ENCODE data around the gene TRNT1. TPM values are rescaled to one million over a fixed set of nuclear protein-coding genes. Genes with fewer than 3 reads are reported as not detected.

The TRNT1 gene
- total RNA-seq, 1 donor from 2014 or later: 30.6 TPM

- H3K9me3 Mint-ChIP-seq: peaks cover 2% of the 10 kb centered on the region
- H3K4me1 Mint-ChIP-seq: no peaks in the 10 kb centered on the region
- peaks cover 17% of the 10 kb centered on the region for H3K27me3 Mint-ChIP-seq (ENCODE audit: low read depth)
- no peak overlapping the region for H3K4me3 Mint-ChIP-seq
- DNase-seq (ENCODE audit: low read depth, low spot score): no peak
- no peaks in the 10 kb centered on the region for H3K36me3 Mint-ChIP-seq (ENCODE audit: low read depth)
- no peak for TF ChIP-seq CTCF (conservative IDR thresholded peaks at IDR 0.05)
- no peak overlapping the region for H3K27ac Mint-ChIP-seq (ENCODE audit: unreplicated experiment)
These were observed 19.6 kb upstream of the TRNT1 start for GRCh38 chr3:3107181-3107580.

- DNase-seq (ENCODE audit: low read depth, low spot score): no peak
- no peak for TF ChIP-seq CTCF (conservative IDR thresholded peaks at IDR 0.05)
- Mint-ChIP-seq H3K36me3 (ENCODE audit: low read depth) (no peaks in the 10 kb centered on the region), H3K27ac (ENCODE audit: unreplicated experiment) (no peak overlapping the region), H3K27me3 (ENCODE audit: low read depth) (peaks cover 17% of the 10 kb centered on the region), H3K9me3 (peaks cover 2% of the 10 kb centered on the region), H3K4me1 (no peaks in the 10 kb centered on the region), H3K4me3 (no peak overlapping the region)
These were observed 18.9 kb upstream of the TRNT1 start for GRCh38 chr3:3107858-3108257.

GRCh38 chr3:3109407-3110298, 17.1 kb upstream of the TRNT1 start:
- DNase-seq (ENCODE audit: low read depth, low spot score): no peak
- Mint-ChIP-seq H3K27ac (ENCODE audit: unreplicated experiment) (no peak overlapping the region), H3K4me1 (no peaks in the 10 kb centered on the region), H3K9me3 (peaks cover 2% of the 10 kb centered on the region), H3K36me3 (ENCODE audit: low read depth) (no peaks in the 10 kb centered on the region), H3K4me3 (no peak overlapping the region), H3K27me3 (ENCODE audit: low read depth) (peaks cover 17% of the 10 kb centered on the region)
- no peak for TF ChIP-seq CTCF (conservative IDR thresholded peaks at IDR 0.05)

GRCh38 chr3:3110299-3110630, 16.5 kb upstream of the TRNT1 start, which contains the start of gene IL5RA:
Gene IL5RA, minus strand, starts transcription at chr3:3110374. Its CDS starts 5,390 bp downstream, at chr3:3104984.
- no peak for TF ChIP-seq CTCF (conservative IDR thresholded peaks at IDR 0.05)
- Mint-ChIP-seq H3K4me3 (no peak within 1 kb of the TSS), H3K9me3 (peaks cover 2% of the 10 kb centered on the region), H3K27ac (ENCODE audit: unreplicated experiment) (no peak within 1 kb of the TSS), H3K27me3 (ENCODE audit: low read depth) (peaks cover 15% of the 10 kb centered on the region), H3K4me1 (no peaks in the 10 kb centered on the region), H3K36me3 (ENCODE audit: low read depth) (no peaks in the 10 kb centered on the region)
- DNase-seq (ENCODE audit: low read depth, low spot score): no peak

GRCh38 chr3:3110749-3111361, 15.9 kb upstream of the TRNT1 start:
- Mint-ChIP-seq H3K27me3 (ENCODE audit: low read depth) (peaks cover 13% of the 10 kb centered on the region), H3K36me3 (ENCODE audit: low read depth) (no peaks in the 10 kb centered on the region), H3K27ac (ENCODE audit: unreplicated experiment) (no peak overlapping the region), H3K4me3 (no peak overlapping the region), H3K4me1 (no peaks in the 10 kb centered on the region), H3K9me3 (peaks cover 2% of the 10 kb centered on the region)
- DNase-seq (ENCODE audit: low read depth, low spot score): no peak
- TF ChIP-seq CTCF (conservative IDR thresholded peaks at IDR 0.05): no peak
